ENCODE results near the gene MTA1.

MTA1 gene

DNA sequence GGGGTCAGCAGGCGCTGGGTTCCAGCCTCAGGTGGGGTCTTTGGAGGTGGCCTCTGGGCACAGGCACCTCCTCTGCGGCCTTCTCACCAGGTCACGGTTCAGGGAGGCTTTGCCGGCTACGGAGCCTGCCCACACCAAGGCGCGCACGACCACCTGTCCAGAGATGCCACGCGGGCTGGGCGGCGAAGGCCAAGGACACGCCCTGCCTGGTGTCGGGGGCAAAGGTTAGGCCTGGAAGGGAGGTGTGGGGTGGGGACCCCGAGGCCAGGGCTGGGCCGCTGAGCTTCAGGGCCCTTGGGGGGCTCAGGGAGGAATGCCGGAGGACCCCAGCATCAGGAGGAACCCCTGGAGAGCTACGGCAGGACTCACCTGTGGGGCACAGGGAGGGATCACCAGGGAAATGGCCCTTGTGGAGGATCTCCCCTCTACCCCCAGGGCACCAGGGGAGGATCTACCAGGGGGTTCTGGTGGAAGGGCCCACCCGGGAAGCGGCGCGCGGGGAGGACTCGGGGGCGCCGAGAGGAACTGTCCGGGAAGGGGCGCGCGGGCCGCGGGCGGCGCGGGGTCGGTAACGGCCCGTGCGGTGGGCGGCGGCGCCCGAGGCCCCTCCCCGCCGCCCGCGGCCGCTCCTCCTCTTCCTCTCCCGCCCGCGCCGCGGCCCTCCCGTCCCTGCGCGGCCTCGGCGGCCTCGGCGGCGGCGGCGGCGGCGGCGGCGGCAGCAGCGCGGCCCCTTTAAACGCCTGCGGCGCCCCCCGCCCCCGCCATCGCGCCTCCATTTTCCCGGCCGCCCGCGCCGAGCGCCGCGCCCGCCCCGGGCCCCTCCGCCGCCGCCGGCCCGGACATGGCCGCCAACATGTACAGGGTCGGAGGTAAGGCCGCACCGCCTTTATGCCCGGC, at the start of gene MTA1:
MTA1 (plus strand) TSS at position 633 of the 897 bp plus-strand sequence; CDS start at position 842, 209 bp downstream.
- DNase-seq (ENCODE audit: low read depth in 2 of 2): peak in 1 of 2 donors; percentile 32

- no peak for DNase-seq (ENCODE audit: low read depth in 2 of 2)
Observed at GRCh38 chr14:105374389-105374788, 45.2 kb upstream of the MTA1 start.

DNA sequence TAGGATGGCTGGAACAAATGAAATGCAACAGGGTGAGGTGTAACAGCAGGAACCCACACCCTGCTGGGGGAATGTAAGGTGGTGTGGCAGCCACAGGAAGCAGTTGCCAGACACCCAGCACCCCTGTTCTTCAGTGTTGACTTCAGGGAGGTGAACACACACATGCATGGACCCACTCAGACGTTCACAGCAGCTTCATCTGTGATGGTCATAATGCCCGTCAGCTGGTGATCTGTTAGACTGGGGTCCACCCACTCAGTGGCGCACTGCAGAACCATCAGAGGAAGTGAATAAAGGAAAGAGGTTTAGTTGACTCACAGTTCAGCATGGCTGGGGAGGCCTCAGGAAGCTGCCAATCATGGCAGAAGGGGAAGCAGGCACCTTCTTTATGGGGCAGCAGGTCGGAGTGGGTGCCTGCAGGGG, 44.0 kb upstream of the MTA1 start:
- DNase-seq (ENCODE audit: low read depth in 2 of 2): peak; percentile 34 to 43

DNA sequence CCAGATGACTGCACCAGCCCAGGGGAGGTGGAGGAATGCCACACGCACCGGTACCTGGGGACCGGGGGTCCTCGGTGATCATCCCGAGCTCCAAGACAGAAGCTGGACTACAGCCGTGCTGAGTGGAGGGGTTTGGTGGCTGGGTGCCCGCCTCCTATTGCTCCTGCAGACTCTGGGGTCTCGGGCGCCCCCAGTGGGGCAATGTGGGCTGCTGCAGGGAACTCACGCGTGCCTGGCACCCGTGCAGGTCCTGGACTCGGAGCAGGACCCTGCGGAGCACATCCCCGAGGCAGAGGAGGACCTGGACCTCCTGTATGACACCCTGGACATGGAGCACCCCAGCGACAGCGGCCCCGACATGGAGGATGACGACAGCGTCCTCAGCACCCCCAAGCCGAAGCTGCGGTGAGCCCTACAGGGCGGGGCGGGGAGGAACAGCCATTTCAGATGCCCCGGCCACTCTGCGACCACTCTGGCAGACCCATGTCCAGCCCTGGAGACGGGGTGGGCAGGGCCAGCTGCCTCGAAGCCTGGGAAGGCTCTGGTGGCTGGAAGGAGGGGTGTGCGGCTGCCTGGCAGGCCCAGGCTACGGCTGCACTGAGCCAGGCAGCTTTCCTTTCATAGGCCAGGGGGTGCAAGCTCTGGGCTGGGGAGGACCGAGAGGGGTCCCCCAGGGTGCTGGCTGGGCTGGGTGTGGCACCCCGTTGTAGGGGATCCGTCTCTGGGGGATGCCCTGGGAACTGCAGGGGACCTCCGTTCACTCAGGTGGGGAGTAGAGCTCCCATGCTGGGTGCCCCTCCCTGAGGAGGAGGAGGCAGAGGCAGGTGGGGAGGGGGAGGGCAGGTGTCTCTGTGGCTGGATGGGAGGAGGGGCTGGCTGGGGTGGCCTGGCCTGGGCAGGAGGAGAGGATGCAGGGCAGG, 42.8 kb upstream of the MTA1 start:
- DNase-seq (ENCODE audit: low read depth in 2 of 2): no peak

DNA sequence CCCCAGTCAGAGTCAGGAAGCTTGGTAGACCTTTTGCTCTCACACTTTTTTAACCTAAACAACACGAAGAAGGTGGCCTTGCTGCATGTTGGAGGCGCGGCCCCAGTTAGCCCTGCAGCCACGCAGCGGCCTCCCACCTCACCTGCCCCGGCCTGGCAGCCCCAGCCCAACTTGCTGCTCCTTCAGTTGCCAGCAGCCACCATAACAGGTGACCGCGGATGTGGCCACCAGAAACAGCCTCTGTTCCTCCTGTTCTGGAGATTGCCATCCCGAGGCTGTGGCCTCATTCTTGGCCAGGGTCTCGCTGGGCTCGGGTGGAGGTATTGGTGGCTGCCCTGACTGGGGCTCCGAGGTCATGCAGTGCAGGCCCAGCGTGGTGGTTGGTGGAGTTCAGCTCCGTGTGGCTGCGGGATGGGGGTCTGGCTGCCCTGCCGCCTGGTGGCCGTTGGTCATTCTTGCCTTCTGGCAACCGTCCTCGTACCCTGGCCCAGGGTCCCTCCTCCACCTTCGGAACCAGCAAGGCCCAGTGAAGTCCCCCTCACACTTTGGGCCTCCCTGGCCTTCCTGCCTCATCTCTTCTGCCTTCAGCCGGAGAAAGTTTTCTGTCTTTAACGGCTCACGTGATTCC, 42.0 kb upstream of the MTA1 start:
- no peak for DNase-seq (ENCODE audit: low read depth in 2 of 2)

DNA sequence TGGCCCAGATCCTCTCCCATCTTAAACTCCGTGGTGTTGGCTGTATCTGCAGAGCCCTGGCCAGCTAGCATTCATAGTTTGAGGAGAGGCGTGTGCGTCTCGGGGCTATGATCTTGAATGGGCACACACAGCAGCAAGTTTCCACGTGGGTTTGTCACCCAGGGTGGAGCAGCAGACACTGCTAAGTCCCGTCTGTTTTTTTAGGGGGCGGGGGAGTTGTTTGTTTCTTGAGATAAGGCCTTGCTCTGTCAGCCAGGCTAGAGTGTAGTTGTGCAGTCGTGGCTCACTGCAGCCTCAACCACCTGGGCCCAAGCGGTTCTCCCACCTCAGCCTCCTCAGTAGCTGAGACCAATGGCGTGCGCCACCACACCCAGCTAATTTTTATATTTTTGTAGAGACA, 41.4 kb upstream of the MTA1 start:
- no peak for DNase-seq (ENCODE audit: low read depth in 2 of 2)

DNA sequence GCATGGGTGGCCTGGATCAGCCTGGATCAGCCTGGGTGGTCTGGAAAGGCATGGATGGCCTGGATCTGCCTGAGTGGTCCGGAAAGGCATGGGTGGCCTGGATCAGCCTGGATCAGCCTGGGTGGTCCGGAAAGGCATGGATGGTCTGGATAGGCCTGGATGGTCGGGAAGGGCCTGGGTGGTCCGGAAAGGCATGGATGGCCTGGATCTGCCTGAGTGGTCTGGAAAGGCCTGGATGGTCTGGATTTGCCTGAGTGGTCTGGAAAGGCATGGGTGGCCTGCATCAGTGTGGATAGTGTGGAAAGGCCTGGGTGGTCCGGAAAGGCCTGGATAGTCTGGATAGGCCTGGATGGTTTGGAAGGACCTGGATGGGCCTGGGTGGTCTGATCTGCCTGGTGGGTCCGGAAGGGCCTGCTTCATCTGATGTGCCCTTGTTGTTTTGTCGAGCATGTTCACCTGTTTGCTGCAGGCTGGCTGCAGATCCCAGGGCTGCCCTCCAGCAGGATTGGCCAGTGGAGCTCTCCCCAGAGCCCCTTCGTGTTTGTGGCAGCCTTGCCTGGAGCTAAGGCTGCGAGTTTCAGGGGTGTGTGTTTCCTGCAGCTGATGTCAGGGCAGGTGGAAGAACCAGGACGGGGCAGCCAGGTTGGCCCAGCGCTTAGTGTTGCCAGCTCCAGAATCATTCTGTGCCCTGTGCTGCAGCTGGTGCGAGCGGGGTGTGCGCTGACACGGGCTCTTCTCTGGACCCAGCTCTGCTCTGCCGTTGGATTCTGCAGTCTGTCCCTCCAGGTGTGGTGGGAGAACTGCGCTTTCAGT, 40.5 kb upstream of the MTA1 start:
- no peak for DNase-seq (ENCODE audit: low read depth in 2 of 2)

DNA sequence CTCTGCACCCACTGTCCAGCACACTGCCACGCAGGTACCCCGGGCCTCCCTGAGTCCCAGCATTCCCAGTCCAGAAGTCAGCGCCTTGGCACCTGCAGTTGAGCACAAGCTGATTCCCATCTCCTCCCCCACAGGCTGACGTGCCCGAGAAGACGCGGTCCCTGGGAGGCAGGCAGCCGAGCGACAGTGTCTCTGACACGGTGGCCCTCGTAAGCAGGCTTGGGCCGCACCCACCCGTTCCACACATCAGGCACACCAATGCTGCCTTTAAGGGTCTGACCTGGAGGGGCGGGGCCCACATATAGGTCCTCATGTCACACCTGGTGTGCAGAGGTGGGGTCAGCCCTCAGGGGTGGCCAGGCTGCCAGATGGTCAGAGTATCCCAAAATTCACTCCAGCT, 39.7 kb upstream of the MTA1 start:
- no peak for DNase-seq (ENCODE audit: low read depth in 2 of 2)

- DNase-seq (ENCODE audit: low read depth in 2 of 2): no peak
Observed at GRCh38 chr14:105380756-105381155, 38.9 kb upstream of the MTA1 start.

- DNase-seq (ENCODE audit: low read depth in 2 of 2): no peak
Observed at GRCh38 chr14:105381446-105382342, 37.9 kb upstream of the MTA1 start.

- no peak for DNase-seq (ENCODE audit: low read depth in 2 of 2)
Observed at GRCh38 chr14:105382343-105383082, 37.1 kb upstream of the MTA1 start.

GRCh38 chr14:105383083-105383730, 36.4 kb upstream of the MTA1 start:
- no peak for DNase-seq (ENCODE audit: low read depth in 2 of 2)

DNA sequence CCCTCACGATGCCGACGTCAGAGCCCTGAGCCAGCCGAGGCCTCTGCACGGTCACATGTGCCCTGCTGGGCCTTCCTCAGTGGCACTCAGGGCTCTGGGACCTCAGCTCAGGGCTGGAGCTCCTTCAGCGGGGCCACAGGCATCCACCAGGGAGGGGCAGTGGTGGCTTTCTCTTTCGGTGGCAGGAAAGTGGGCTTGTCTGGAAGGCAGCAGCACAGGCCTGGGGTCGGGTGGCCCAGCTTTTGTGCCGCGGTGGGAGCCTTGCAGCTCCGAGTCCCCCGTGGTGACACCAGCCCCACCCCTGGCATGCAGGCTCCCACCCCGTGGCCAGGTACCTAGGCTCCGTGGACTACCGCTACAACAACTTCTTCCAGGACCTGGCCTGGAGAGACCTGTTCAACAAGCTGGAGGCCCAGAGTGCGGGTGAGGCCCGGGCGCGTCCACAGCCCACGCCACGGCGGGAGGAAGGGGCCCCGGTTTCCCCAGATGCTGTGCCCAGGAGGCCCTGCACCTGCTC, 35.5 kb upstream of the MTA1 start:
- DNase-seq (ENCODE audit: low read depth in 2 of 2): no peak

DNA sequence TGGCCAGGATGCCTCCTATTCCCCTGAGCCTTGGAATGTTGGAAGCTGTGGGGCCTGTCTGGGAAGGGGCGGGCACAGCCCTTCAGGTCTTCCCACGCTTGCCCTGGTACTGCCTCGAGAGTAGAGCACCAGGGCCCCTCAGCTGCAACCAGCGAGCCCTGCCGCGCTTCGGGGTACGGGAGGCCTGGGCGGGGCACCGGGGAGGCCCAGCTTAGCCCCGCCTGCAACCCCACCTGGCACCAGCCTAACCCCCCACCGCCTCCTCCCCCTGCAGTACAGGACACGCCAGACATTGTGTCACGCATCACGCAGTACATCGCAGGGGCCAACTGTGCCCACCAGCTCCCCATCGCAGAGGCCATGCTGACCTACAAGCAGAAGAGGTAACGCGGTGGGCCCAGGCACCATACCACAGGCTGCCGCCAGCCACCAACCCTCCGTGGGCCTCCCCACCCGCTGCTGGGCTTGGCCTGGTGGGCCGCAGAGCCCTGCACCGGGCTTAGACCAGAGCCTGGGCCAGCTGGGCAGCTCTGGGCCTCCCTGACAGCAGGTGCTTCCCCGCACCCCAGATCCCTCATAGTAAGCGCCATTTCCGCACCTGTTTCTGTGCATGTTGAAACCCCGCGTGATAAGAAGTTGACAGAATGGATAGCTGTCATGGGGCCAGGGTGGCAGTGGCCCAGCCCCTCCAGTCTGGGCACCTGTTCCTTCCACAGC, 34.9 kb upstream of the MTA1 start:
- no peak for DNase-seq (ENCODE audit: low read depth in 2 of 2)

- no peak for DNase-seq (ENCODE audit: low read depth in 2 of 2)
Observed at GRCh38 chr14:105385322-105385637, 34.3 kb upstream of the MTA1 start.

DNA sequence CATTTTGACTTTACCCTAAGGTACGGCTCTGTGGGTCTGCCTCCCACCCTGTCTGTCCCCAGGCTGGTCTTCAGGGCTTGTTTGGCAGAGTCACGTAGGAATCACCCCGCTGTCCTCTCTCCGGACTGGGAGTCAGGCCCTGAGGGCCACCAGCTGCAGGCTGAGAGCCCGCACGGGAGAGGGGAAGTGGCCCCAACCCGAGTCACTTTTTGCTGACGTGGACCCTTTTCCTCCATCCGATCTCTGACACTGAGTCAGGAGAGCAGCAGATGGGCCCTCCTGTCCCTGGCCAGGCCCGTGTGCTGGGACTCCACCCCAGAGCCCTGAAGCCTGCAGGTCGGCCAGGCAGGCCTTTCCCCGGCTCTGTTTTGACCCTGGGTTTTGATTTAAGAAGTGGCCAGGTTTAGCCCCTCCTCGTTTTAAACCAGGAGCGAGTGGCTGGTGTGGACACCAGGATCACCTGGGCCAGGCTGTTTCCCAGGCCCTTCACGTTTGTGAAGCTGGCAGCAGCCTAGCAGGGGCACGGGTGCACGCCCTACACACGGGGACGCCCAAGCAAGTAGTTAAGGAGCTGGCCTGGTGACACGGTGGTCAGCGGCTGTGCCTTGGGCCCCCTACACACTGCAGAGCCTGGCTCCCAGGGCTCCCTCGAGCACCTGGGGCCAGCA, 33.8 kb upstream of the MTA1 start:
- no peak for DNase-seq (ENCODE audit: low read depth in 2 of 2)
